Measurements from ENCODE around the gene RUNX3.

Gene RUNX3

DNA sequence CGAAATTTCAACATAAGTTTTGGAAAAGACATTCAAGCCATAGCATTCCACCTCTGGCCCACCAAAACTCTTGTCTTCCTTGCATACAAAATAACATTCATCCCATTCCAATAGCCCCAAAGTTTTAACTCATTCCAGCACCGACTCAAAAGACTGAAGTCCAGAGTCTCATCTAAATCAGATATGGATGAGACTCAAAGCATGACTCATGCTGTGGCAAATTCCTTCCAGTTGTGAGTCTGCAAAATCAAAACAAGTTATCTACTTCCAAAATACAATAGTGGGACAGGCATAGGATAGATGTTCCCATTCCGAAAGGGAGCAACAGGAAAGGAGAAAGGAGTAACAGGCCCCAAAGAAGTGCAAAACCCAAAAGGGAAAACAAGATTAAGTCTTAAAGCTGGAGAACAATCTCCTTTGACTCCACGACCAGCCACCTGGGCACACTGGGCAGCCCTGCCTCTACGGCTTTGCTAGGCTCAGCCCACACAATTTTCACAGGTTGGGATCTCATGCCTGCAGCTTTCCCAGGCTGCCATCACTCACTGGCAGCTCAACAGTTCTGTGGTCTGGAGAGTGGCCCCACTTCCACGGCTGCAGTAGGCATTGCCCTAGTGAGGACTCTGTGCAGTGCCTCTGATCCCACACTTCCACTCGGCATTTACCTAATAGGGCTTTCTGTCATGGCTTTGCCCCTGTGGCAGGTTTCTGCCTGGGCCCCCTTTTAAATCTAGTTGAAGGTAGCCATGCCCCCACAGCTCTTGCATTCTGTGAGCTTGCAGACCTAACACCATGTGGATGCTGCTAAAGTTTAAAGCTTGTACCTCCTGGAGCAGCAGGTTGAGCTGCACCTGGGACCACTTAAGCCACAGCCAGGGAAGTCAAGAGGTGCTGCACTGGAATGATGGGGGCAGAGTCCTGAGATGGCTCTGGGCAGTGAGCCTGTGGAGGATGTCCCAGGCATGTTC, 51.0 kb downstream of the RUNX3 start:
- no peak for DNase-seq

DNA sequence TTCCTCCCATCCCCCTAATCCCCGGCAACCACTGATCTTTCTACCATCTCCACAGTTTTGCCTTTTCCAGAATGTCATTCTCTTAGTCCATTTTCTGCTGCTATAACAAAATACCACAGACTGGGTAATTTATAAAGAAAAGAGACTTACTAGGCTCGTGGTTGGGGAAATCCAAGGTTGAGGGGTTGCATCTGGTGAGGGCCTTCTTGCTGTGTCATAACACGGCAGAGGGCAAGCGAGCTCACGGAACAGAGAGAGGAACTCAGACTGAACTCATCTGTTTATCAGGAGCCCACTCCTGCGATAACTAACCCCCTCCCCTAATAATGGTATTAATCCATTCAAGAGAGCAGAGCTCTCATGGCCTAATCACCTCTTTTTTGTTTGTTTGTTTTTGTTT, 52.0 kb downstream of the RUNX3 start:
- no peak for DNase-seq

DNA sequence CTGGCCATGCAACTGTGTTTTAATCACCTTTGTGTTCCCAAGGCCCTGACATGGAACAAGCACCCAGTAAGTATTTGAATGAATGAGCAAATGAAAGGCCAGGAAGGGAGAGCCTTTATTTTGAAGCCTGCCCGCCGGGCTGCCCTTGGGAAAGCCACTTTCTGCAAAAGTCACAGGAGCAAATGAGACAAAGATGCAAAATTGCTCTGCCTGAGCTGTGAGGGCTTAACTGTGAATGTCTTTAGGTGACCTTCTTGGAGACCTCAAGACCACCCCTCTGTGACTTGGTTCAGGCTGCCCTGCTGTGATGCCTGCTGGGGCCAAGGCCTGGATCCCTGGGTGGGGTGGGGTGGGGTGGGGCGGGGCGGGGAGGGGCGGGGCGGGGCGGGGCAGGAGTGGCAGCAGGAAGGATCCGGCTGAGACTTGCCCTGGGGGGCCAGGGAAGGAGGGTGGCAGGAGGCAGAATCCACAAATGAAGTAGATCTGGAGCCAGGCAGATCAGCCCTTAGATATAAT, 54.0 kb downstream of the RUNX3 start:
- DNase-seq, result no peak

DNA sequence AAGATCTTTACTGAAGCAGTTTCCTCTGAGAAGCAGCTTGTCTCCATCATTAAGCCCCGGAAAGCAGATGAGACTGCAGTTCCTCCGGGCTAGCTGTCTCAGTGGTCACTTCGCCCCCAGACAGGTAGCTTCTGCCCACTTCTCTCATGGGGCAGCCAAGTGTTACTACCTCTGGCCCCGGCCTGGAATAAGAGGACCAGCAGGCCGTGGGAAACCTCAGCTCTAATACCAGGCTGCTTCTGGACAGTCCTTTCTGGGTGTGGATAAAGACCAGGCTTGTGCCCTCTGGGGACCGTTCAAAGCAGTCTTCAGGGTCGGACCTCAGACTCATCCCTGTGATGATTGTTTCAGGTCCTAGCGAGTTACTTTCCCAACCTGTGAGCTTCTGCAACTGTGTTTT, 54.8 kb downstream of the RUNX3 start:
- no peak for DNase-seq

DNA sequence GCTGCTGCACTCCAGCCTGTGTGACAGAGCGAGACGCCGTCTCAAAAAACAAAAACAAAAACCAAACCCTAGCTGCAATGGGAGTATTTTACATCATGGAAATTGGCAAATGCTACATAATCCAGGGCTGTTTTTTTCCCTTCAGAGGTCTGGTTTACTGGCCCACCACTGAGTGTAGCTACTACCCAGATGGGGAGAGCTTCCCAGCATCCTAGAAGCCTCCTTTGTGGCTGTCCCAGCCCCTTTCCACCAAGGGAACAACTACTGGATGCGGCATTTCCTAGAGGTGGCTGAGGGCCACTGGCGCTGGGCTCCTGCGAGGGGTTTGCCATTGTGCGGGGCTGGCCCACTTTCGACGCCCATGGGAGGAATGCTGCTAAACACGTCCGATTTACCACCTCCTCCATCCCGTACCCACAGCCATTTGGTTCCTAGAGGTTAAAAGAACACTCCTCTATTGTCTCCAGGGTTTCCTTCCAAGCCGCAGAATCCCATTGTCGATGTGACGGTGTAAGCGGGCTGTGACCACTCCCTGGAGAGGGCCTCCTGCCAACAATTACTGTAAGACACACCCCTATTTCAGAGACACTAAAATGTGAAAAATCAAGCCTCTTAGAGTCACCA, 55.4 kb downstream of the RUNX3 start:
- no peak for DNase-seq

DNA sequence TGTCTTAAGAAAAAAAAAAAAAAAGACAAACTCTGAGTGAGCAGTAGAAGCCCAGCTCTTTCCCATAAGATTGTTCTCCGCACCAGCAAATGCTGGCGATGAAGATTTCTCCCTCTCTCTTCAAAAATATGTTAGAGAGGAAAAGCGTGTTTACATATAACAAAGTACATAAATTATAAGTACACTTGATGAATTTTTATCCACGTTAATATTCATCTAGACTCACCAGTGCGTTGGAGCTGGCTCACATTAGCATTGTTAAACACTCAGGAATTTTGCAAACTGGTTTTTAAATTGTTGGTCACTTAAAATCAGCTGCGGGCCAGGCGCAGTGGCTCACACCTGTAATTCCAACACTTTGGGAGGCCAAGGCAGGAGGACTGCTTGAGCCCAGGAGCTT, 56.0 kb downstream of the RUNX3 start:
- DNase-seq, result no peak

DNA sequence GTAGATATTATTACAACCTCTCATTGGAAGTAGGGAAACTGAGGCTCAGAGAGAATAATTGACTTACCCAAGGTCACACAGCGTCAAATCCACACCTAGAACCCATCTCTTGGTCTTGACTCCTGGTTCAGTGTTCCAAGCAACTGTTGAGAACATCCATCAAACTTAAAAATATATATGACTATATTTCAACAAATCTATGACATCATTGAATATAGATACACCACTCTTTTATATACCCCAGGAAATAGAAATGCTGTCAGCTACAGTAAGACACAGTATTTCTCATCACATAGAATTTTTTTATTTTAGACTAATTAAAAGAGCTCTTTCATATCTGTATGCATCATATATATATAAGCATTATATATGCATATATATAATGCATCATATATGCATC, 56.9 kb downstream of the RUNX3 start:
- no peak for DNase-seq

DNA sequence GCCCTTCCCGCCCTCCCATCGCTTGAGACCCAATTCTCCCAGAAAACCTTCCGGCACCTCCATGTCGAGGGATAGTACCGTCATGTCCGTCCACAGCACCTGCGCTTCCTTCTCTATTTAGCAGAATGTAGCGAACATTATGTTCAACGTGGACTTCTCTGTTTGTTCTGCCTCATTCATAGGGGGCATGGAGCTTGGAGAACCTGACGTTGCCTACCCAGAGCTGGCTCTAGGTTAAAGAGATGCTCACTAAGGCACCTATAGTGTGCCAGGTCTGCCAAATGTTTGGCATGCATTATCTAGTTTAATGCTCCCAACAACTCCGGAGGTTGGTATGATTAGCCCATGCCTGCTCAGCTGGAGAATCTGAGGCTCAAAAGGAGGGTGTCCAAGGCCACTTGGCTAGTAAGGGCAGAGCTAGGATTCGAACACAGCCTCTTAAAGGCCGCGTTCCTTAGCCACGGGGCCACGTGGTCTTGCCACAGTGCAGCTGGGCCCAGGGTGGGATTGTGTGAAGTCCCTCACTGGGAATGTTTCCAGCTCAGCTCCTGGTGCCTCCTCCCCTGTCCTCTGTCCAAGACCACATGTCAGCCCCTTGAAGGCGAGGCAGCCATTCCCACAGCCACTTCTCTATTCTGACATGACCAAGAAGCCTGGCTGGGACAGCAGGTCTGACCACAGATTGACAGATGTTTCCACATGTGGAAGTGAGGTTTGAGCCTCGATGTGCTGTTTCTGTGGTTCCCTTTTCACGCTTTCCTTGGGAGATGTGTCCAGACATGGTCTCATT, 57.8 kb downstream of the RUNX3 start:
- DNase-seq, result no peak

DNA sequence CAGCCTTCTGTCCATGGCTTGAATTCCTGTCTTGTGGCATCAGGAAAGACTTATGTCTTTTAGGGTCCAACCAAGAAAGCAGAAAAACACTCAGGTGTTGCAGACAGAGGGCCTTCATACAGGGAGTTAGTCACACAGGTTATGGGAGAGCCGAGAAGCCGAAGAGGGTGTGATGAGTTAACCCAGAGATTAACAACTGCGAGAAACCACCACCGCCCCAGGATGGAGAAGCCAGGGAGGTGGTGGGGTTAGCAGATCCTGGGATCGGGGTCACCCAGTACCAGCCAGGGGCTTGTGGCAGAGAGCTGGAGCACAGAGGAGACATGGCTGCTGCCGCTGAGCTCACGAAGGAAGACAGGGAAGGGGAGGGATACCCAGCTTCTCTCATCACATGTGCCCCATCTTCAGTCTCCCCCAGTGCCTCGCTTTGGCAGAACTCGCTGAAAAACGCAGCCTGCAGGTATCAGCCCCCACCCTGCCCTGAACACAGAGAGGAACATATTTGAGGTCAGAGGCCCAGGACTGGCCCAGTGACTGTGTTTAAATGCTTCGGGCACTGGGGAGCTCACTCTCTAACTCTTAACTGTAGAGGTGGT, 58.7 kb downstream of the RUNX3 start:
- DNase-seq, result no peak

DNA sequence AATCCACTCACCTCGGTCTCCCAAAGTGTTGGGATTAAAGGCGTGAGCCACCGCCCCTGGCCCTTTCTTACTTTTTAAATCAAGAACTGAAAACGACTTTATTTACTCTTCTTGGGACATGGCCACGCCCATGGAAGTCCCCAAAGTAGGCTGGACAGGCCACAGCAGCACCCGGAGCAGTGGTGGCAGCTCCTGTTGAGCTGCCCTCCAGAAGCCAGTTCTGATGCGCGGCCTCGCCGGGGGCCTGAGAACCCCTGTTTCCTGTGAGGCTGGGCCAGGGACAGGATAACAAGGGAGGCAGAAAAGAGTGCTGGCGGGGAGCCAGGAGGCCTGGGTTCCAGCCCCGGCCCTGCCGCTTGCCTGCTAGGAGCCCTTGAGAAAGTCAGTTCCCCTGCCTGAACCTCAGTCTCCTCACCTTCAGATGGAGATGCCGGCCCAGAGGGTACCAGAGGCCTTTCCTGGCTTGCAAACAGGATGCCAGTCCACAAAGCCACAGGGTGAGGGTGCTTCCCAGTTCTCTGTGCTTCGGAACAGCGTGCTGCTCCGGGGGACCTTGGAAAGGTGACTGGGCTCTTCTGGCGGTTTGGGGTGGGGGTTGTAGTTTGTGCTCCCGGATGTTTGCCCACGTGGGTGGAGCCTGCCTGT, 59.4 kb downstream of the RUNX3 start:
- peak; percentile 43 for DNase-seq

DNA sequence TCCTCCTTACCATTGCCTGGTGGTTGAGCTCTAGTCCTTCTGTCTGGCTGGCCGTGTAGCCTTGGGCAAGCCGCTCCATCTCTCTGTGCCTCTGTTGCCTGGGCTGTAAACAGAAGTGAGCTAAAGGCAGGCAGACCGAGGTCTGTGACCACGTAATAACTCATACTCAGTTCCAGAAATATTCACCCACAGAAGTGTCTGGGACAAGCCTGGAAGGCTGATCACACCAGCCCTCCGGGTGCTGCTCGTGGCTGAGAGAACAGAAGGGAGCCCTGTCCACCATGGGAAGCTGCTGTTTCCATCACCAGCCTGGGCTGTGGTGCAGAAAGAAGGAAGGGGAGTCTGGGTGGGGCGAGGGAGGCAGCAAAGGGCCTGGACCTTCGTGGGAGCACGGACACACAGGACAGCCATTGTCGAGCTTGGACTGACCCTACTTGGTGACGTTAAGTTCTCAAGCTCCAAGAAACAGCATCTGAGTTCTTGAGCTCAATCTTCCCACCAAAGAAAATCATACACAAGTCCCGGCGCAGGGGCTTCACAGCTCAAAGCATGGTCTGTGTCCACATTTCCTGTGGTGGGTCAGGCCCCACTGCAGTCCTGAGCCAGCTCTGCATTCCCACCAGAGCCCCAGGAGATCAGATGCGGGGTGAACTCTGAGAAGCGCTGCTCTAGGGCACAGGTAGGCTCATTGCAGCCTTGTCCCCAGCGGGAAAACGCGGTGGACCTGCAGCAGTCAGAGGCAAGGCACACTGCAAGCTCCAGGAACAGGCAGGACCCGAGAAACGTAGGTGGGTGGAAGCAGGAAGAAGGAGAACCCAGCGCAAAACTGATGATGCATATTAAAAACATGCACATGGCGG, 61.8 kb downstream of the RUNX3 start:
- DNase-seq, result no peak

DNA sequence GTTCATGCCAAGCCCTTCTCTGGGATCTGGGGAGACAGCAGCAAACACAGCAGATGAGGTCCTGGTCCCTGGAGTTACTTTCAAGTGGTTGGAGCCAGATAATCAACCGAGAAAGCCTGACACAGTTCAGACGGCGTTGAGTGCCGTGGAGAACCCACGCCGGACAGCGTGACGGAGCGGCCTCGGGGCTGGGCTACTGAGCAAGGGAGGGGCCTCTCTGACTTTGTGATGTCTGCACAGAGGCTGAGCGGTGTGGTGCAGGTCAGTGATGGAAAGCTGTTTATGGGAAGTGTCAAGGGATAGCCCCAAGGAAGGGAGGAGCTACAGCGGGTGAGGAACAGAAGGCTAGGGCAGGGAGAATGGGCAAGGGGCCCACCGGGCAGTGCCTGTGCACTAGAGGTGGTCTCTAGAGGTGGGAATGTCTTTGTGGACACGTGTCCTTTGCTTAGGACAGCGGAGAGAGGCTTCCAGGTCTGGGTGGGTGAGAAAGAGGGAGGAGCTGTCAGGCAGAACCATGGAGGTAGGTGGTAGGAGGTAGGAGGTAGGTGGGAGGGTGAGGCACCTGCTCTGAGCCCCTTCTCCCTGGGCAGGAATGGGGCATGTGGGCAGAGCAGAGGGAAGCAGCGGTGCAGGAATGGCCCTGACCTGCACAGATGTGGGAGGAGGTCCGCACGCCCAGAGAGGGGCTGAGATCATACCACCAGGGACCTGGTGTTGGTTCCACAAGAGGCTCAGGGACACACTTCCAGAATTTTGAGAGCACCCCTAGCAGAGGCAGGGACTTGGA, 62.8 kb downstream of the RUNX3 start:
- DNase-seq, result no peak

DNA sequence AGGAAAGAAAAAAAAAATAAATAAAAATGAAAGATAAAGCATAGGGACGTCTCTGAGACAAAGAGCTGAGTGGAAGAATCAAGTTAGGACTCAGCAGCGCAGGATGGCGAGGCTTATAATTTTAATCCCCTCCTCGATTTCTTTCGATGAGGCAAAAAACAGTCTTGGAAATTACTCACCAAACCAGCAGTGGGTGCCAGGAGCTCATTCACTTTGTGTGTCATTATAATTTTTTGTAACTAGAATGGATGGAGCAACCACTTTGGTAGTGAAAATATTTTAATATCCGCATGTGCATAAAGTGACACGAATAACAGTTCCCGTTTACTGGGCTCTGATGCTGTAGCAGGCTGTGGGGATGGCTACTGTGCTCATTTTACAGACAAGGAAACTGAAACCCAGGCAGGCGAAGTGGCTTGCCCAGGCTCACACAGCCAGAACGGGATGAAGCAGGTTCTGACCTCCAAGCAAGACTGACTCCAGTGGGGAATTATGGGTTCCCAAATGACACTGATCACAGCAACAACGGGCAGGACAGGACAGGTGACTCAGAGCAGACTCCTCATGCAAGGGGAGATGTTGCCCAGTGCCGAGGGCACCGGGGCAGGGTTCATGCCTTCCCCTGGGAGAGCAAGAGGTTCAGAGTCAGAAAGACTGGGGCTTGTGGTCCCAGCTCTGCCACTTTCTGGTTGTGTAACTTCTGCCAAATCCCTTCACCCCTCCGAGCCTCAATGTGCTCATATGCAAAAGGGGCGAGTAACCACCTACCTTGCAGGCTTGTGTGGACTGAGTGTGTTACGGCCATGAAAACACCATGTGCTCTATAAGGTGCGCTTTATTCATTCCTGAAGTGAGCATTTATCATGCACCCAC, 63.6 kb downstream of the RUNX3 start:
- no peak for DNase-seq

DNA sequence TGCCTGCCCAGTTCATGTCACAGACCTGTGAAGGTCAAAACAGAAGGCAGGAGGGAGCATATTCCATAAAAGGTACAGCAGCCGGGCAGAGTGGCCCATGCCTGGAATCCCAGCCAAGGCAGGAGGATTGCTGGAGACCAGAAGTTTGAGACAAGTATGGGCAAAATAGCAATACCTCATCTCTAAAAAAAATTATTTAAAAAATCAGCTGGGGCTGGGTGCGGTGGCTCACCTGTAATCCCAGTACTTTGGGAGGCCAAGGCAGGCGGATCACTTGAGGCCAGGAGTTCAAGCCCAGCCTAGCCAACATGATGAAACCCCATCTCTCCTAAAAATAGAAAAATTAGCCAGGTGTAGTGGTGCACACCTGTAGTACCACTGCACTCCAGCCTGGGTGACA, 64.5 kb downstream of the RUNX3 start:
- no peak for DNase-seq

DNA sequence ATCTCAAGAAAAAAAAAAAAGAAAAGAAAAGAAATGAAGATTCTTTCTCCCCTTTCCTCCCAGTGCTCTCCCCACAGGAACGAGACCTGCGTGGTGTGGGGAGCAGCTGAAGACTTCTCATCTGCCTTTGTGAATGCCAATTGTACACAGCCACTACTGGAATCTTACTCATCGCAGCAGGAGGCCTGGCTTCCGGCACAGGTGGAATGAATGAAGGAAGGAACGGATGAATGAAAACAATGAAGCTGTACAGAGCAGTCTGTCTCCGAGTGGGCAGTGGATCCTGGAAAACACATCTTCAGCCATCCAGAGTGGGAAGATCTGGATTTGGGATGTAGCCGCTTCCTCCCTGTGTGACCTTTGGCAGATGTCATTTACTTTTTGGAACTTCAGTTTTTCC, 64.9 kb downstream of the RUNX3 start:
- DNase-seq, result no peak

DNA sequence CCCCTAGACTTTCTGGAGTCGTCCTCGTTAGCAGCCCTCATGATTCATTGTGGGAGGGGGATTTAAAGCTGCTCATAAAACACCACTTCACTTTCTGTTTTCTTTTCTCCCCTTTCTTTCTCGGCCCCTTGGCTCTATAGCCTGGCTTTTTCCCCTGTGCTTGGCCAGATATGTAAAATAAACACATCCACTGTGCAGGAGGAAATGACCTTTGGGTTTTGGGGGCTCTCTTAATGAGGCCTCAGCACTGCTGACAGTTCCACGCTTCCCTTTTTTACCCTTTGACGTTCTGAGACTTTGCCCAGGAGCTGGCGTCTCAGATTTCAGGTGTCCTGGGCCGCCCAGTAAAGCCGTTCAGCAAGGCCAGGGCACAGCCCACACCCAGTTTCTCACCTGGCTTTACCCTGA, 65.7 kb downstream of the RUNX3 start:
- no peak for DNase-seq

DNA sequence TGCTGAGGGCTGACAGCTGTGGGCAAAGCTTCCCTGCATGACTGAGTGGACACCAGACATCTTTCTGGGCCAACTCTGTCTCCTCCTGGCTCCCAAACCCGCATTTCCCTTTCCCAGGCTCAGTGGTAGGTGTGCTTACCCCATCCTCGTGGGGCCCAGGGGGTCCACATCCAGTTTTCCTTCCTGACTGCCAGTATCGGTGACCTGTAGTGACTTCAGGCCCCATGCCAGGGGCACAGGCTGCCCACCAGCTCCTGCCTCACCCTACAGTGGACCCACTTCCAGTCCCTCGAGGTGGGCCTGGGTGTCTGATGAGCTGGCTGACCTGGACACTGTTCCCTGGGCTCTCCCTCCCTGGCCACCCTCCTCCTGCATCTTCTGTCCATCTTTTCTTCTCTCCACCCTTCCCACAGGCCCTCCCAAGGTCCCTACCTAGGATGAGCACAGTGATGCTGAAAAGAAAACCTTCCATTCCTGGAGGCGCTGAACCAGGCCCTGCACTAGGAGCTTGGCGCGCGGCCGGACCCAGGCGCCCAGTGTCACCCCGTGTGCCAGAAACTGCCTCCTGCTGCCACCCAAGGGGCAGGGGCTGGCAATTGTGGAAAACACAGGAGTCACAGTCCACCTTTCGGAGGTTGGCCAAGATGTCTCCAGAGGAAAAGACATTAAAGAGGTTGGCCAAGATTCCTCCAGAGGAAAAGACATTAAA, 67.1 kb downstream of the RUNX3 start:
- no peak for DNase-seq

DNA sequence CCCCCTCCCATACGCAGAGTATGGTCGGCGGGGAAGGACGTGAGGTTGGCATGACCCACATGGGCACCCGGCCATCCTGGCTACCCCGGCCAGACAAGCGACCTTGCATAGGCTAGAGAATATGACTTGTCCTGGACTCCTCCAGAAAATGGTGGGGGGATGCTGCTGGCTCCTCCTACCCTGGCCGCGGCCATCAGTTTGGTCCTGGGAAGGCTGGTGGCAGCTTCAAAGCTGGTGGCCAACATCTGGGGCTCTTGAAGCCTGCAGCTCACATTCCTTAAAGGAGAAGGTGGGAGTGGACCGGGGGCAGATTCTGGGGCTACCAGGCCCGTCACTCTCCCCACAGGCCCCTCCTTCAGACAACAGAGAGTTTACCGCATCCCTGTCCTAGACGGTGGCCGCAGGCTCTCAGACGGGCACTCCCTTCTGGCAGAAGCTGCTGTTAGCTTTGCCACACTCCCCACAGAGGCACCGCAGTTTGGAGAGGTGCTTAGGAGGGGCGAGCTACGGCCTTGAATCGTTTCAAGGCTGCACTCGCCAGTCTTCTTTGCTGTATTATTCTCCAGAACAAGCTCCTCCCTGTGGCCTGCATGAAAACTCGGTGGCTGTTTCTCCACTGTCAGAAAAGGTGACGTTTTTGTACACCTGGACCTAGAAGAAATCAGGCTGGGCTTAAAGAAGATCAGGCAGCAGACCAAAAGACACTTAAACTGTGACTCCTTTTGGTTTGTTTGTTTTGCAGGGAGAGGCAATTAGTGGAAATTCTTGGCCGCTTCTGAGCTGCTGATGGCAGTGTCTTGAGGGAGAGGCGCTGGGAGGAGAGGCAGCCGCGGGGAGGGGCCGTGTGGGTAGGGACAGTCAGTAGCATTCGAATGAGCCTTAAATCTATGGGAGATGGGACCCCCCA, 68.0 kb downstream of the RUNX3 start:
- no peak for DNase-seq
